Astrocyte of the spinal cord (primary cell): ENCODE results near the gene SLC12A4.
A peak's percentile ranks its signal among the peaks of the same experiment; 100 is the strongest.
"Not testable (repeated sequence)": the region's sequence is repeated elsewhere in the genome, so short reads cannot be mapped to it uniquely, and the experiment has no call there.

Experiments
- DNase-seq: peaks from one replicate; pipeline ENCODE4 v3.0.0; 2011; ENCODE audit warnings: low read depth, low spot score
- H3K4me3 ChIP-seq: 2 replicates; pipeline ENCODE4 v1.5.1; 2011; ENCODE audit warnings: low read depth, mild to moderate bottlenecking, low read length, moderate library complexity
- in situ Hi-C: cut with HindIII; loops from 2 replicates; pipeline ENCODE4 v1.10.0; 2017; ENCODE audit warnings: low sequenced_read_pairs
- TF ChIP-seq, protein P1 (sequence below): IDR thresholded peaks from 2 replicates; pipeline ENCODE4 v1.5.1; 2012; ENCODE audit warnings: low read depth, mild to moderate bottlenecking, low read length, inconsistent platforms

Gene SLC12A4

DNA sequence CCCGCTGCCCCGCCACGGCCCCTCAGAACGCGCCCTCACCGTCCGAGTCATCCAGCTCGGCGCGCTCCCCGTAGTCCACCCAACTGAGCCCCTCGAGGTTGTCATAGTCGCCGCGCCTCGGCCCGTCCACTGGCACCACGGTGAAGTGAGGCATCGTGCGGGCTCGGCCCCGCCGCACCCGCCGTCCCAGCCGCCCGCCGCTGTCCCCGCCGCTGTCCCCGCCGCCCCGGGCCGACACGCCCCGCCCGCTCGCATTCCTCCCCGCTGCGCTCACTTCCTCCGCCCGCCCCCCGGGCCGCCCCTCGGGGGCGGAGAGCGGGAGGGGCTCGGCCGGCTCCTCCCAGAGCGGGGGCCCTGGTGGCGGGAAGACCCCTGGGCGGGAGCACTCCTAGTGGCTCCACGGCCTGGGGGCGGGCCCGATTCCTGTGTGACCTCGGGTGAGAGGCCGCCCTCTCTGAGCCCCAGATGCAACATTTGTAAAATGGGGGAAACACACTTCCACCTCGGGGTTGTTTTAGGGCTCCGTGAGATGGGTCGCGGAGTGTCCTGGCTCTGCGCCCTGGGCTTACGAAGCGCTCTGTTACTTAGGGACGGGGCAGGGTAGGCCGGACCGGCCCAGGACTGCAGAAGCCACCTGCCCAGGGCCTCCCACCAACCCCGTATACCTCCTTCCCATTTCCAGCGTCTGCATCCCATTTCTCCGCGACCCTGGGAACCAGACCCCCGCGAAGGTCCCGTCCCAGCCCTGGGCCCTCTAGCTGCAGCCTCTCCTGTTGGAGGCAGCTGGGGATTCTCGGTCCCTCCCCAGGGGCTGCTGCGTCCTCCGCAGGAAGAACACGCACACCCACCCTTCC, at the start of gene SLC12A4:
SLC12A4 (minus strand) TSS at position 238 of the 854 bp plus-strand sequence; CDS start at position 154, 84 bp downstream.
- in situ Hi-C loops: no loop called here
- DNase-seq: peak; percentile 69
- TF ChIP-seq, protein P1, sequence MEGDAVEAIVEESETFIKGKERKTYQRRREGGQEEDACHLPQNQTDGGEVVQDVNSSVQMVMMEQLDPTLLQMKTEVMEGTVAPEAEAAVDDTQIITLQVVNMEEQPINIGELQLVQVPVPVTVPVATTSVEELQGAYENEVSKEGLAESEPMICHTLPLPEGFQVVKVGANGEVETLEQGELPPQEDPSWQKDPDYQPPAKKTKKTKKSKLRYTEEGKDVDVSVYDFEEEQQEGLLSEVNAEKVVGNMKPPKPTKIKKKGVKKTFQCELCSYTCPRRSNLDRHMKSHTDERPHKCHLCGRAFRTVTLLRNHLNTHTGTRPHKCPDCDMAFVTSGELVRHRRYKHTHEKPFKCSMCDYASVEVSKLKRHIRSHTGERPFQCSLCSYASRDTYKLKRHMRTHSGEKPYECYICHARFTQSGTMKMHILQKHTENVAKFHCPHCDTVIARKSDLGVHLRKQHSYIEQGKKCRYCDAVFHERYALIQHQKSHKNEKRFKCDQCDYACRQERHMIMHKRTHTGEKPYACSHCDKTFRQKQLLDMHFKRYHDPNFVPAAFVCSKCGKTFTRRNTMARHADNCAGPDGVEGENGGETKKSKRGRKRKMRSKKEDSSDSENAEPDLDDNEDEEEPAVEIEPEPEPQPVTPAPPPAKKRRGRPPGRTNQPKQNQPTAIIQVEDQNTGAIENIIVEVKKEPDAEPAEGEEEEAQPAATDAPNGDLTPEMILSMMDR: no peak
- peak within 1 kb of the TSS; percentile 92 for H3K4me3 ChIP-seq

DNA sequence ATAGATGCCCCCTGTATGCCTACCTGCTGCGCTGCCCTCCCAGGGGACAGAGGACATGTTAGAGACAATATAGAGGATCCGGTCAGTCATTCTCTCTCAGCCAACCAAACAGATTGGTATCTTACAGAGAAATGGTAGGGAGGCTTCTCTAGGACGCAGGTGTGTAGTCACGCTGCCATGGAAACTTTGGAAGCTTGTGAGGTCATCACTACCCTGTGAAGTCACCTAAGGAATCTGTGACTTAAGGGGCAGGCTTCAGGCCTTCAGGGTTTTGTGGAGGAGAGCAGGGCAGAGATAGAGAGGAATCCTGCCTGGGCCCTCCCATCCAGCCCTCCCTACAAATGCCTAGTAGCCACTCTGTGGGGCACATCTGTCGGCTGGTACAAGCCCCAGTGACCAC, 47.2 kb upstream of the SLC12A4 start, which contains the start of gene DPEP2NB:
DPEP2NB (minus strand) TSS at position 231 of the 400 bp plus-strand sequence; CDS start at position 90, 141 bp downstream.
- in situ Hi-C loops: no loop called here
- TF ChIP-seq, protein P1: no peak
- H3K4me3 ChIP-seq: no peak within 1 kb of the TSS
- no peak for DNase-seq

DNA sequence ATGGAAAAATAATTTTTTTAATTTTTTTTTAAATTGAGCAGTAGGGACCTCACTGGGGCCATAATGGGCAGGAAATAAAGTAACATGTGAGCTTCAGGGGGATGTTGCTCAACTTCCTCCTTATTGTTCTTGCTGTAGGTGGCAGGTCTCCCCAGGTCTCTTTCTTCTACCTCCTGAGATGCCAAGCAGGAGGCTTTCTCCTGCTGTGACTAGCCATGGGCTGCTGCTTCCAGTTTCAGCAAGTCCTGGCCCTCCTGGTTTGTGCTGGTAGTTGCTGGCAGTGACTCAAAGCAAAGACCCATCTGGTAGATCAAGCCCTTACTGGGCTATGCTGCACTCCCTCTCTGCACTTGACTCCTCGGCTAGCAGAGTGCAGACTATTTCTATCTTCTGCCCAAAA, 45.0 kb upstream of the SLC12A4 start:
- TF ChIP-seq, protein P1: no peak
- H3K4me3 ChIP-seq: no peak overlapping the region
- in situ Hi-C loops: no loop called here
- DNase-seq: no peak

DNA sequence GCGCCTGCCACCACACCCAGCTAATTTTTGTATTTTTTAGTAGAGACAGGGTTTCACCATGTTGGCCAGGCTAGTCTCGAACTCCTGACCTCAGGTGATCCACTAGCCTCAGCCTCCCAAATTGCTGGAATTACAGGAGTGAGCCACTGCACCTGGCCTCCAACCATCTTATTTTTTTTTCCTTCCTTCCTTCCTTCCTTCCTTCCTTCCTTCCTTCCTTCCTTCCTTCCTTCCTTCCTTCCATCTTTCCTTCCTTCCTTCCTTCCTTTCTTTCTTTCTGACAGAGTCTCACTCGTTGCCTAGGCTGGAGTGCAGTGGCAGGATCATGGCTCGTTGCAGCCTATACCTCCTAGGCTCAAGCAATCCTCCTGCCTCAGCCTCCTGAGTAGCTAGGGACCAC, 41.4 kb upstream of the SLC12A4 start:
- DNase-seq, in situ Hi-C loops, H3K4me3 ChIP-seq: not testable (repeated sequence)

DNA sequence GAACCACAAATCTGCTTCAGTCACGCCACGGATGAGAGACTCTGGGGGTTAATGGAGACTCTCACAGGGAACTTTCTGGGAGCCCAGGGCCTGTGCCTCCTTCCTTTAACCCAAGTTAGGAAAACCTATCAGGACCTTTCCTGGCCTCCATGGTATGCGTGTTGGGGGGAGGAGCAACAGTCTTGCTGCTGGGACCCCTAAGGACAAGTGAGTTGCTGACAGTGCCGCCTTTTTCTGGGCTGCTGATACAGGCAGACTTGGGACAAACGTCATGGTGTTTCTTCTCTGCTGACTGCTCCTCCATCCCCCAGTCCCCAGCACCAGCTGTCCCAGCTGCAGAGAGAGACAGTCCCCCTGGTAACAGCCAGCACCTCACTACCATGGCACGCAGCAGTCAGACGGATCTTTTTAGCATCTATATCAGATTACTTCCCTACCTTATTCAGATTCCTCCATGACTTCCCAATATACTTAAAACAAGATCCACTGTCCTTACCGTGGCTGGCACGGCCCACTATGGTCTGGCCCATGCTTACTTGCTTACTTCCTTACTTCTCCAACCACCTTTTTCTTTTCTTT, 40.8 kb upstream of the SLC12A4 start:
- TF ChIP-seq, protein P1: no peak
- no peak overlapping the region for H3K4me3 ChIP-seq
- no peak for DNase-seq
- in situ Hi-C loops: no loop called here

DNA sequence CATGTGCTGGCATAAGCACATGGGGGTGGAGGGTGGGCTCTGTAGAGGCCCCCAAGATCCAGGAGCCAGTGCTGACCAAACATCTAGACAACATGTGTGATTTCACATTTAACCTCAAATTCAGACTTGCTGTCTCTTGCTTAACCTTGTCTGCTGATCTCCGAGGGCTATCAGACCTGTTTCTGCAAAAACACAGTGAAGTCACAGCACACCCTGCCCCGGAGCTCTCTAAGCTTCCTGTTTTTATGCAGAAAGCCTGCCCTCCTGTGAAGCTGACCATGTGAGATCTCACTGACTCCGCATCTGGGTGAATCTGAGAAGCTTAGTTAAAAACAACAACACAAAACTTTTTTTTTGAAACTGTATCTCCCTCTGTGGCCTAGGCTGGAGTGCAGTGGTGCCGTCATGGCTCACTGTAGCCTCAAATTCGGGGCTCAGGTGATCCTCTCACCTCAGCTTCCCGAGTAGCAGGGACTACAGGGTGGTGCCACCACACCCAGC, 37.4 kb upstream of the SLC12A4 start:
- in situ Hi-C loops: no loop called here
- TF ChIP-seq, protein P1: no peak
- peak; percentile 19 for DNase-seq
- H3K4me3 ChIP-seq: no peak overlapping the region

DNA sequence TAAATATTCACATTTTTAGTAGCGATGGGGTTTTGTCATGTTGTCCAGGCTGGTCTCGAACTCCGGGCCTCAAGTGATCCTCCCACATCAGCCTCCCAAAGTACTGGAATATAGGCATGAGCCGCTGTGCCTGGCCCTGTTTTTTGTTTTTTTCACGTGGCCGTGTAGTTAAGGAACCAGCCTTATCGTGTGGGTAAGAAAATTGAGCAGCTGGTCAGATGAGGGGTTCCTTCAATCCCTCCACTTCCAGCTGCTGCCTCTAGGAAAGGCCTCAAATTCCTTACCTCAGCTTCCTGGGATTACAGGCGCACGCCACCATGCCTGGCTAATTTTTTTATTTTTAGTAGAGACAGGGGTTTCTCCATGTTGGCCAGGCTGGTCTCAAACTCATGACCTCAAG, 36.8 kb upstream of the SLC12A4 start:
- in situ Hi-C loops: no loop called here
- TF ChIP-seq, protein P1: no peak
- no peak overlapping the region for H3K4me3 ChIP-seq
- DNase-seq: no peak
